HG03066 (cell line): ENCODE data around the gene CASS4.

Experiments
- ATAC-seq: cut with Tn5 transposase; IDR thresholded peaks from one replicate; pipeline ENCODE4 v1.9.1; 2021; ENCODE audit warnings: low read depth; ENCODE audit not compliant: unreplicated experiment

CASS4 gene

GRCh38 chr20:56501116-56501515 is 89.1 kb downstream of the CASS4 start:
- ATAC-seq: no peak

- no peak for ATAC-seq
Measured at GRCh38 chr20:56503916-56504315, 91.9 kb downstream of the CASS4 start.

- ATAC-seq: no peak
Measured at GRCh38 chr20:56504373-56505005, 92.4 kb downstream of the CASS4 start.

DNA sequence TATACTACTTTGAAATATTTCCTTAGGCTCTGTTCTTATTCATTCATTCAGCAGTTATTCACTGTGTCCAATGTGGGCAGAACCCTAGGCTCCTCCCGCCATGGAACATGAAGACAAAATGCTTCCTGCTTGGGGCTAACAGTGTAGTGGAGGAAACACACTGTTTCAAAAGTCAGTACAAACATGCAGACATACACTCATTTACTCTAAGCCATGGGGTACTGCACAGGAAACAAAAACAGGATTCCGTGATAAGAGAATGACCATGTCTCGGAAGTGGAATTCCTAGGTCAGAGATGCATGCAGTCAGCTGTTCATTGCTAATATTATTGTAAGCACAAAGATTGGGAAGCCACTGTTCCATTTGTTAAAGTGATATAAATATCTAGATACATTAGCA is 94.0 kb downstream of the CASS4 start:
- ATAC-seq: no peak
